Thymus (tissue), 11 donors: ENCODE measurements around the gene EARS2. TPM values are rescaled to one million over a fixed set of nuclear protein-coding genes. Genes with fewer than 3 reads are reported as not detected.
A peak's percentile ranks its signal among the peaks of the same experiment; 100 is the strongest.

ENCODE experiments used
- DNase-seq, 9 donors: peaks; one replicate each; pipeline ENCODE4 v3.0.0-alpha.2; 2013; ENCODE audit warnings: low spot score in 9 of 9, low read depth in 6 of 9, missing footprints in 1 of 9
- H3K27ac ChIP-seq, 2 donors: one replicate each; pipeline ENCODE4 v1.5.1; 2013; ENCODE audit warnings: control low read depth in 1 of 2, low read depth in 1 of 2, low read length in 1 of 2, mild to moderate bottlenecking in 1 of 2, moderate library complexity in 1 of 2
- H3K27me3 ChIP-seq, 2 donors: one replicate each; pipeline ENCODE4 v1.5.1; 2013; ENCODE audit warnings: low read length in 1 of 2; ENCODE audit not compliant: control insufficient read depth in 2 of 2, insufficient read depth in 1 of 2
- H3K36me3 ChIP-seq, 2 donors: one replicate each; pipeline ENCODE4 v1.5.1; 2013; ENCODE audit warnings: low read length in 1 of 2, mild to moderate bottlenecking in 1 of 2, moderate library complexity in 1 of 2; ENCODE audit not compliant: control insufficient read depth in 2 of 2, insufficient read depth in 2 of 2
- H3K4me1 ChIP-seq, 2 donors: one replicate each; pipeline ENCODE4 v1.5.1; 2013; ENCODE audit warnings: low read length in 2 of 2; ENCODE audit not compliant: control insufficient read depth in 2 of 2, insufficient read depth in 2 of 2
- H3K4me3 ChIP-seq, 2 donors: one replicate each; pipeline ENCODE4 v1.5.1; 2013; ENCODE audit warnings: low read length in 2 of 2, control low read depth in 1 of 2, mild to moderate bottlenecking in 1 of 2
- H3K9me3 ChIP-seq, 2 donors: one replicate each; pipeline ENCODE4 v1.5.1; 2013; ENCODE audit warnings: low read length in 1 of 2, mild to moderate bottlenecking in 1 of 2; ENCODE audit not compliant: control insufficient read depth in 2 of 2, insufficient read depth in 1 of 2
- WGBS: extraction: QIAGEN DNeasy Blood & Tissue Kit; methylation state at CpG from one replicate; pipeline ENCODE4 v1.1.7; 2013; 5-methylcytosine and 5-hydroxymethylcytosine counted together
- polyA plus RNA-seq: library from polyadenylated mRNA; stranded (reverse); fragments of 200-250 nt; gene quantifications from one replicate; pipeline ENCODE4 v1.2.3, GENCODE V29; 2013
- total RNA-seq: library from RNA; stranded (reverse); fragments of 120-200 nt; gene quantifications from one replicate; pipeline ENCODE4 v1.2.4, GENCODE V29; 2013
- donor health status: healthy.

The EARS2 gene
- total and polyA plus RNA-seq, 2 donors: 11.5 to 20.5 TPM

GRCh38 chr16:23506606-23506994 is 50.5 kb downstream of the EARS2 start:
- DNase-seq: no peak
- H3K27me3 ChIP-seq: no peaks in the 10 kb centered on the region
- no peaks in the 10 kb centered on the region for H3K36me3 ChIP-seq
- no peak overlapping the region for H3K4me3 ChIP-seq
- no peaks in the 10 kb centered on the region for H3K9me3 ChIP-seq
- peaks cover 11 to 21% of the 10 kb centered on the region in 2 donors for H3K4me1 ChIP-seq
- H3K27ac ChIP-seq: no peak overlapping the region
- 94% methylated on average over 8 of the region's 8 CpGs for WGBS

- Histone ChIP-seq H3K4me3 (no peak overlapping the region), H3K27ac (peak overlapping the region in 1 of 2 donors; percentile 26), H3K4me1 (peaks cover 11 to 21% of the 10 kb centered on the region in 2 donors), H3K27me3 (no peaks in the 10 kb centered on the region), H3K9me3 (no peaks in the 10 kb centered on the region), H3K36me3 (no peaks in the 10 kb centered on the region)
- WGBS: 95% methylated on average over 7 of the region's 7 CpGs
- DNase-seq: no peak
These were observed 51.2 kb downstream of the EARS2 start for GRCh38 chr16:23505671-23506605.

GRCh38 chr16:23505180-23505665 is 51.9 kb downstream of the EARS2 start:
- H3K4me1 ChIP-seq: peaks cover 11 to 19% of the 10 kb centered on the region in 2 donors
- no peak for DNase-seq

GRCh38 chr16:23504453-23505179 is 52.5 kb downstream of the EARS2 start:
- 87% methylated on average over 13 of the region's 13 CpGs for WGBS
- H3K27ac ChIP-seq: peak overlapping the region in 1 of 2 donors; percentile 72
- peaks cover 11 to 19% of the 10 kb centered on the region in 2 donors for H3K4me1 ChIP-seq
- H3K4me3 ChIP-seq: no peak overlapping the region
- no peaks in the 10 kb centered on the region for H3K27me3 ChIP-seq
- no peak for DNase-seq
- H3K36me3 ChIP-seq: no peaks in the 10 kb centered on the region
- H3K9me3 ChIP-seq: no peaks in the 10 kb centered on the region

More at GRCh38 chr16:23505180-23505665, 51.9 kb downstream of the EARS2 start:
- H3K27me3 ChIP-seq: no peaks in the 10 kb centered on the region
- no peaks in the 10 kb centered on the region for H3K9me3 ChIP-seq
- H3K36me3 ChIP-seq: no peaks in the 10 kb centered on the region
- peak overlapping the region in 1 of 2 donors; percentile 33 for H3K27ac ChIP-seq
- H3K4me3 ChIP-seq: no peak overlapping the region
- WGBS: 97% methylated on average over 9 of the region's 9 CpGs

GRCh38 chr16:23504076-23504452 is 53.1 kb downstream of the EARS2 start:
- Histone ChIP-seq H3K27me3 (no peaks in the 10 kb centered on the region), H3K36me3 (no peaks in the 10 kb centered on the region), H3K4me1 (peaks cover 7 to 15% of the 10 kb centered on the region in 2 donors), H3K9me3 (no peaks in the 10 kb centered on the region), H3K27ac (peak overlapping the region in 1 of 2 donors; percentile 72), H3K4me3 (no peak overlapping the region)
- WGBS: 93% methylated on average over 5 of the region's 5 CpGs
- no peak for DNase-seq

- Histone ChIP-seq H3K9me3 (no peaks in the 10 kb centered on the region), H3K36me3 (no peaks in the 10 kb centered on the region), H3K27ac (no peak overlapping the region), H3K4me1 (peaks cover 3 to 8% of the 10 kb centered on the region in 2 donors), H3K4me3 (no peak overlapping the region), H3K27me3 (no peaks in the 10 kb centered on the region)
- WGBS: 94% methylated on average over 2 of the region's 2 CpGs
- DNase-seq: no peak
These were observed 54.7 kb downstream of the EARS2 start for GRCh38 chr16:23502466-23502865.

GRCh38 chr16:23501291-23501690 is 55.9 kb downstream of the EARS2 start:
- Histone ChIP-seq H3K9me3 (no peaks in the 10 kb centered on the region), H3K4me3 (no peak overlapping the region), H3K27ac (no peak overlapping the region), H3K36me3 (no peaks in the 10 kb centered on the region), H3K4me1 (peaks cover 3 to 8% of the 10 kb centered on the region in 2 donors), H3K27me3 (no peaks in the 10 kb centered on the region)
- WGBS: 94% methylated on average over 5 of the region's 5 CpGs
- no peak for DNase-seq

- peaks cover 3 to 8% of the 10 kb centered on the region in 2 donors for H3K4me1 ChIP-seq
- H3K27me3 ChIP-seq: no peaks in the 10 kb centered on the region
- 70% methylated on average over 4 of the region's 4 CpGs for WGBS
- H3K9me3 ChIP-seq: no peaks in the 10 kb centered on the region
- no peak overlapping the region for H3K4me3 ChIP-seq
- peaks cover 0 to under 1% of the 10 kb centered on the region in 2 donors for H3K36me3 ChIP-seq
- DNase-seq: no peak
- no peak overlapping the region for H3K27ac ChIP-seq
These were observed 56.3 kb downstream of the EARS2 start for GRCh38 chr16:23500862-23501225.
